Ovary (tissue), 9 donors: Measurements from ENCODE around the gene BCAR3. TPM values are rescaled to one million over a fixed set of nuclear protein-coding genes. Genes with fewer than 3 reads are reported as not detected.

Source experiments
- DNase-seq, 5 donors: peaks; one replicate each; pipeline ENCODE4 v3.0.0-alpha.2; 2019 to 2020
- H3K27ac ChIP-seq, 2 donors: fragments of 200-600 bp; one replicate each; pipeline versions ENCODE4 v1.5.1 to v1.8.0; 2019 to 2022
- H3K27me3 ChIP-seq: fragments of 200-600 bp; one replicate; pipeline ENCODE4 v1.8.0; 2022
- H3K36me3 ChIP-seq: fragments of 200-600 bp; sonication (generic); one replicate; pipeline ENCODE4 v1.5.1; 2019
- H3K4me1 ChIP-seq: one replicate; pipeline ENCODE4 v1.8.1; 2013; ENCODE audit warnings: mild to moderate bottlenecking, moderate library complexity; ENCODE audit not compliant: insufficient read depth
- H3K4me3 ChIP-seq: fragments of 200-600 bp; sonication (generic); one replicate; pipeline ENCODE4 v1.5.1; 2017
- H3K9me3 ChIP-seq, 2 donors: fragments of 200-600 bp in 1 of 2; sonication (generic) in 1 of 2; one replicate each; pipeline versions ENCODE4 v1.5.1 to v1.8.1; 2013 to 2019; ENCODE audit warnings: mild to moderate bottlenecking in 1 of 2, moderate library complexity in 1 of 2
- EP300 ChIP-seq: sonication (generic); formaldehyde crosslinking; IDR thresholded peaks from one replicate; pipeline ENCODE4 v1.6.1; 2017; ENCODE audit warnings: antibody characterized with exemption
- POLR2A ChIP-seq: fragments of 450-650 bp; IDR thresholded peaks from one replicate; pipeline ENCODE4 v1.6.1; 2017; ENCODE audit warnings: antibody characterized with exemption, mild to moderate bottlenecking, moderate library complexity
- WGBS, 3 donors: extraction: QIAGEN DNeasy Blood & Tissue Kit in 1 of 3; methylation state at CpG; one replicate each; pipeline versions ENCODE4 v1.1.5 to v1.1.7; 2013 to 2017; 5-methylcytosine and 5-hydroxymethylcytosine counted together
- intact Hi-C, 4 donors: fragments of 100-400 bp; cut with DNase I; formaldehyde crosslinking; loops; one replicate each; pipeline versions ENCODE4 v1.11.0 to v1.15.1; 2022 to 2023
- polyA plus RNA-seq, 2 donors: library from polyadenylated mRNA; stranded (reverse); fragments of 200-250 nt in 1 of 2; fragments of 350-450 nt in 1 of 2; fragmentation: Illumina TruSeq in 1 of 2; extraction: RNeasy Lipid Tissue Mini Kit (QIAGEN cat#74804) in 1 of 2; gene quantifications; one replicate each; pipeline ENCODE4 v1.2.3, GENCODE V29; 2013 to 2014
- total RNA-seq, 7 donors: library from RNA; depleted of rRNA in 2 of 7; stranded (reverse); fragments of >200 nt in 2 of 7; fragmentation: NEBNext Ultra II Directional in 3 of 7; extraction: Animal tissue kit (Norgen Biotek cat#: 25700) in 3 of 7; gene quantifications; one replicate each; pipeline versions ENCODE4 v1.1.0 to v1.2.4, GENCODE V29; 2016 to 2023
- TF ChIP-seq, protein P1 (sequence below), 3 donors: fragments of 450-650 bp in 2 of 3; fragments of 200-600 bp in 1 of 3; IDR thresholded peaks; one replicate each; pipeline versions ENCODE4 v1.5.1 to v1.8.0; 2016 to 2022; ENCODE audit warnings: antibody characterized with exemption in 3 of 3, mild to moderate bottlenecking in 1 of 3
- donor health status: DM: no; HTN: no; CAD: no; lungs with moderate emphysema.
- donor health status: DM: no; HTN: no; CAD: no.
- donor health status: Bipolar disorder and iron deficiency.
- donor health status: DM: yes; HTN: yes; CAD: no.
- donor health status: DM: no; HTN: no; CAD: no.
- donor health status: DM: yes; HTN: yes; CAD: no.

Gene BCAR3
- total and polyA plus RNA-seq, 9 donors, result 13.8 to 30.8 (median 17.5) TPM

GRCh38 chr1:93585059-93585966, 96.3 kb downstream of the BCAR3 start:
- 45 to 49% (median 48%) methylated on average over 13 of the region's 13 CpGs for WGBS, 3 donors
- TF ChIP-seq POLR2A, result no peak
- no peak for TF ChIP-seq EP300
- TF ChIP-seq, protein P1, sequence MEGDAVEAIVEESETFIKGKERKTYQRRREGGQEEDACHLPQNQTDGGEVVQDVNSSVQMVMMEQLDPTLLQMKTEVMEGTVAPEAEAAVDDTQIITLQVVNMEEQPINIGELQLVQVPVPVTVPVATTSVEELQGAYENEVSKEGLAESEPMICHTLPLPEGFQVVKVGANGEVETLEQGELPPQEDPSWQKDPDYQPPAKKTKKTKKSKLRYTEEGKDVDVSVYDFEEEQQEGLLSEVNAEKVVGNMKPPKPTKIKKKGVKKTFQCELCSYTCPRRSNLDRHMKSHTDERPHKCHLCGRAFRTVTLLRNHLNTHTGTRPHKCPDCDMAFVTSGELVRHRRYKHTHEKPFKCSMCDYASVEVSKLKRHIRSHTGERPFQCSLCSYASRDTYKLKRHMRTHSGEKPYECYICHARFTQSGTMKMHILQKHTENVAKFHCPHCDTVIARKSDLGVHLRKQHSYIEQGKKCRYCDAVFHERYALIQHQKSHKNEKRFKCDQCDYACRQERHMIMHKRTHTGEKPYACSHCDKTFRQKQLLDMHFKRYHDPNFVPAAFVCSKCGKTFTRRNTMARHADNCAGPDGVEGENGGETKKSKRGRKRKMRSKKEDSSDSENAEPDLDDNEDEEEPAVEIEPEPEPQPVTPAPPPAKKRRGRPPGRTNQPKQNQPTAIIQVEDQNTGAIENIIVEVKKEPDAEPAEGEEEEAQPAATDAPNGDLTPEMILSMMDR (IDR thresholded peaks at IDR 0.05), result no peak
- intact Hi-C loops, result no loop called here
- peak; percentile 37 to 70 (median 54) for DNase-seq
- no peak overlapping the region for H3K4me3 ChIP-seq
- H3K36me3 ChIP-seq, result no peaks in the 10 kb centered on the region
- H3K27ac ChIP-seq, result no peak overlapping the region
- no peaks in the 10 kb centered on the region for H3K27me3 ChIP-seq
- H3K4me1 ChIP-seq, result no peaks in the 10 kb centered on the region
- no peaks in the 10 kb centered on the region for H3K9me3 ChIP-seq

- Histone ChIP-seq H3K27me3 (no peaks in the 10 kb centered on the region), H3K36me3 (no peaks in the 10 kb centered on the region), H3K27ac (no peak overlapping the region), H3K4me1 (peaks cover 4% of the 10 kb centered on the region), H3K4me3 (peak overlapping the region; percentile 6), H3K9me3 (no peaks in the 10 kb centered on the region)
- TF ChIP-seq POLR2A (no peak), EP300 (no peak)
- TF ChIP-seq, protein P1 (IDR thresholded peaks at IDR 0.05), result no peak
- 54 to 57% (median 57%) methylated on average over 9 of the region's 9 CpGs for WGBS, 3 donors
- DNase-seq, result peak in 1 of 5 donors; percentile 9
- intact Hi-C loops, result no loop called here
Measured at GRCh38 chr1:93584261-93585003, 97.2 kb downstream of the BCAR3 start.

GRCh38 chr1:93581917-93582850, 99.5 kb downstream of the BCAR3 start:
- no peaks in the 10 kb centered on the region for H3K27me3 ChIP-seq
- H3K27ac ChIP-seq, result no peak overlapping the region
- 91 to 92% (median 91%) methylated on average over 23 of the region's 23 CpGs for WGBS, 3 donors
- H3K4me1 ChIP-seq, result peaks cover 4% of the 10 kb centered on the region
- DNase-seq, result no peak
- H3K36me3 ChIP-seq, result no peaks in the 10 kb centered on the region
- no peak for TF ChIP-seq EP300
- no peak for TF ChIP-seq POLR2A
- TF ChIP-seq, protein P1 (IDR thresholded peaks at IDR 0.05), result no peak
- intact Hi-C loops, result no loop called here
- H3K9me3 ChIP-seq, result no peaks in the 10 kb centered on the region
- H3K4me3 ChIP-seq, result no peak overlapping the region

- 66 to 76% (median 71%) methylated on average over 5 of the region's 5 CpGs for WGBS, 3 donors
- no peaks in the 10 kb centered on the region for H3K27me3 ChIP-seq
- peak overlapping the region in 1 of 2 donors; percentile 60 for H3K27ac ChIP-seq
- no peak overlapping the region for H3K4me3 ChIP-seq
- intact Hi-C loops, result no loop called here
- DNase-seq, result peak in 4 of 5 donors; percentile 55 to 62 (median 58)
- peaks cover 4% of the 10 kb centered on the region for H3K4me1 ChIP-seq
- H3K36me3 ChIP-seq, result no peaks in the 10 kb centered on the region
- TF ChIP-seq POLR2A (no peak), EP300 (no peak)
- TF ChIP-seq, protein P1 (IDR thresholded peaks at IDR 0.05), result no peak
- no peaks in the 10 kb centered on the region for H3K9me3 ChIP-seq
Measured at GRCh38 chr1:93579891-93580290, 101.7 kb downstream of the BCAR3 start.
